K562 (cell line): Measurements from ENCODE around the gene ARHGEF40. TPM values are rescaled to one million over a fixed set of nuclear protein-coding genes. Genes with fewer than 3 reads are reported as not detected.

Source experiments
- ATAC-seq: fragments of 200-7000 bp; cut with Tn5 transposase; 3 replicates; pipeline ENCODE4 v1.9.1; 2020; ENCODE audit warnings: moderate library complexity
- BruUV-seq: library from RNA; stranded (reverse); fragments of 400-500 nt; replicated peaks from 2 replicates; lab custom pipeline; 2021; lab: Mats Ljungman, UMichigan
- CTCF ChIA-PET: fragments of 300-600 bp; formaldehyde crosslinking; extraction: SDS; loops from one replicate; lab custom pipeline; 2021; ENCODE audit warnings: low intra/inter-chr PET ratio; lab: Yijun Ruan, JAX
- POLR2A ChIA-PET: fragments of 300-600, 350-650 bp; sonication (Branson Sonifier 250); formaldehyde crosslinking; extraction: SDS; loops from one replicate; lab custom pipeline; 2021; ENCODE audit warnings: antibody characterized with exemption, inconsistent platforms; lab: Yijun Ruan, JAX
- DNase-seq, 4 experiments: peaks; one replicate each; pipeline versions ENCODE4 v3.0.0 to v3.0.0-alpha.2; 2011 to 2018; ENCODE audit warnings: low spot score in 3 of 4, mixed read lengths in 3 of 4; ENCODE audit errors: extremely low read depth in 1 of 4
- FAIRE-seq: peaks from 2 replicates; lab custom pipeline; 2011; peaks lifted over from hg19 to GRCh38; lab: Jason Lieb, UNC
- H2AFZ ChIP-seq: 2 replicates; pipeline ENCODE4 v1.6.0; 2011; ENCODE audit warnings: low read depth, low read length, control low read depth, inconsistent platforms
- H3K27ac ChIP-seq: fragments of 200-600 bp; 3 replicates; pipeline ENCODE4 v1.8.0; 2011; ENCODE audit warnings: low read depth, mild to moderate bottlenecking, control low read depth, inconsistent platforms, low read length, moderate library complexity, mixed read lengths; ENCODE audit errors: extremely low read depth
- H3K27me3 ChIP-seq, 2 experiments: fragments of 300-600 bp in 1 of 2; 2 replicates in 1 of 2; 3 replicates in 1 of 2; pipeline versions ENCODE4 v1.6.0 to v1.8.0; 2011; ENCODE audit warnings: inconsistent platforms in 2 of 2, low read length in 2 of 2, mild to moderate bottlenecking in 1 of 2, mixed read lengths in 1 of 2, moderate library complexity in 1 of 2; ENCODE audit not compliant: control insufficient read depth in 2 of 2, insufficient read depth in 2 of 2
- H3K36me3 ChIP-seq: fragments of 300-600 bp; 3 replicates; pipeline ENCODE4 v1.8.0; 2011; ENCODE audit warnings: mild to moderate bottlenecking, low read length, inconsistent platforms; ENCODE audit not compliant: control insufficient read depth, insufficient read depth
- H3K4me1 ChIP-seq, 2 experiments: fragments of 200-600 bp in 1 of 2; replicated peaks in 1 of 2; 2 replicates in 1 of 2; 3 replicates in 1 of 2; pipeline versions ENCODE4 v1.5.1 to v1.8.0; 2011; ENCODE audit warnings: inconsistent platforms in 2 of 2, low read length in 2 of 2, mild to moderate bottlenecking in 1 of 2, mixed read lengths in 1 of 2, moderate library complexity in 1 of 2; ENCODE audit not compliant: control insufficient read depth in 2 of 2, insufficient read depth in 2 of 2
- H3K4me2 ChIP-seq: 2 replicates; pipeline ENCODE4 v1.6.1; 2011; ENCODE audit warnings: low read length, control low read depth, inconsistent platforms, mixed read lengths; ENCODE audit not compliant: insufficient read depth
- H3K4me3 ChIP-seq: fragments of 200-600 bp; sonication (generic), shearing (Covaris generic); 2 replicates; pipeline ENCODE4 v1.5.1; 2016; ENCODE audit warnings: control low read depth, inconsistent platforms
- H3K79me2 ChIP-seq: fragments of 200-600 bp; 3 replicates; pipeline ENCODE4 v1.8.0; 2011; ENCODE audit warnings: low read length, inconsistent platforms; ENCODE audit not compliant: control insufficient read depth, insufficient read depth
- H3K9ac ChIP-seq, 2 experiments: 2 replicates each; pipeline versions ENCODE4 v1.6.0 to v1.6.1; 2011; ENCODE audit warnings: low read depth in 2 of 2, low read length in 2 of 2, control low read depth in 1 of 2, inconsistent platforms in 1 of 2, mild to moderate bottlenecking in 1 of 2, mixed read lengths in 1 of 2; ENCODE audit not compliant: insufficient read depth in 1 of 2
- H3K9me1 ChIP-seq: one replicate; pipeline ENCODE4 v1.6.0; 2011; ENCODE audit warnings: inconsistent platforms, mild to moderate bottlenecking, low read length, moderate library complexity; ENCODE audit not compliant: control insufficient read depth, insufficient read depth
- H3K9me3 ChIP-seq: replicated peaks from 2 replicates; pipeline ENCODE4 v1.5.1; 2011; ENCODE audit warnings: low read depth, low read length, inconsistent platforms; ENCODE audit not compliant: control insufficient read depth, insufficient read depth
- H4K20me1 ChIP-seq: replicated peaks from 2 replicates; pipeline ENCODE4 v1.6.1; 2011; ENCODE audit warnings: low read length, inconsistent platforms, mixed read lengths; ENCODE audit not compliant: control insufficient read depth, insufficient read depth
- EGR1 ChIP-seq: fragments of 450-650 bp; conservative IDR thresholded peaks from 2 replicates; pipeline ENCODE4 v1.6.1; 2017; ENCODE audit warnings: mild to moderate bottlenecking
- GATA2 ChIP-seq: sonication (generic); formaldehyde crosslinking; IDR thresholded peaks from 2 replicates; pipeline ENCODE4 v1.4.0; 2020; ENCODE audit warnings: mild to moderate bottlenecking, missing genetic modification reagents
- KLF13 ChIP-seq: fragments of 450-650 bp; IDR thresholded peaks from 2 replicates; pipeline ENCODE4 v1.6.1; 2016; ENCODE audit warnings: missing genetic modification characterization, low read depth, mild to moderate bottlenecking, missing compliant biosample characterization, moderate library complexity, borderline replicate concordance
- RBBP5 ChIP-seq: fragments of 200-600 bp; sonication (generic); IDR thresholded peaks from 2 replicates; pipeline ENCODE4 v1.6.1; 2012; ENCODE audit warnings: borderline replicate concordance, mild to moderate bottlenecking, low read length, control low read depth, inconsistent platforms; ENCODE audit not compliant: insufficient read depth, poor library complexity, severe bottlenecking
- RCOR1 ChIP-seq, 2 experiments: IDR thresholded peaks; 2 replicates each; pipeline ENCODE4 v1.6.1; 2012; ENCODE audit warnings: low read depth in 2 of 2, low read length in 2 of 2, borderline replicate concordance in 1 of 2, improper control_type of control experiment in 1 of 2
- SIRT6 ChIP-seq: IDR thresholded peaks from one replicate; pipeline ENCODE4 v1.6.1; 2012; ENCODE audit warnings: low read depth, mild to moderate bottlenecking, control low read depth, inconsistent platforms, low read length, moderate library complexity
- SLC30A9 ChIP-seq: fragments of 250-450 bp; sonication (Bioruptor Pico); IDR thresholded peaks from 2 replicates; pipeline ENCODE4 v1.8.0; 2022; ENCODE audit warnings: mild to moderate bottlenecking, moderate library complexity
- SMARCE1 ChIP-seq: fragments of 450-650 bp; IDR thresholded peaks from 2 replicates; pipeline ENCODE4 v1.7.1; 2016; ENCODE audit warnings: mild to moderate bottlenecking
- STAG1 ChIP-seq: sonication (generic); formaldehyde crosslinking; IDR thresholded peaks from 2 replicates; pipeline ENCODE4 v1.5.0; 2020; ENCODE audit warnings: missing genetic modification reagents, borderline replicate concordance
- TAL1 ChIP-seq: fragments of 450-650 bp; IDR thresholded peaks from 2 replicates; pipeline ENCODE4 v1.6.1; 2016; ENCODE audit warnings: mild to moderate bottlenecking
- THAP7 ChIP-seq: fragments of 250-450 bp; sonication (Bioruptor Pico); IDR thresholded peaks from 2 replicates; pipeline ENCODE4 v1.5.0; 2021
- ZNF239 ChIP-seq: fragments of 250-450 bp; sonication (Bioruptor Pico); IDR thresholded peaks from 2 replicates; pipeline ENCODE4 v1.4.0; 2020; ENCODE audit warnings: mild to moderate bottlenecking
- ZNF311 ChIP-seq: fragments of 250-450 bp; sonication (Bioruptor Pico); IDR thresholded peaks from 2 replicates; pipeline ENCODE4 v1.4.0; 2020; ENCODE audit warnings: mild to moderate bottlenecking, moderate library complexity
- WGBS: fragments of 100-300 bp; shearing (Covaris generic); methylation state at CpG from one replicate; pipeline ENCODE4 v1.1.6; 2016; ENCODE audit warnings: low coverage, mixed read lengths; ENCODE audit not compliant: insufficient coverage; ENCODE audit errors: missing lambda C conversion rate; 5-methylcytosine and 5-hydroxymethylcytosine counted together
- in situ Hi-C: fragments of 300-500 bp; cut with MboI; formaldehyde crosslinking; loops from 4 replicates; pipeline ENCODE4 v1.15.0; 2018; ENCODE audit warnings: inconsistent platforms, mixed read lengths
- intact Hi-C: fragments of 100-400 bp; cut with micrococcal nuclease; formaldehyde crosslinking; loops from 2 replicates; pipeline ENCODE4 v1.14.2; 2022
- polyA plus RNA-seq, 8 experiments: library from polyadenylated mRNA; depleted of rRNA in 4 of 8; stranded (reverse) in 5 of 8; unstranded in 3 of 8; fragments of >200 nt; fragmentation: Nextera tagmentation in 2 of 8; fragmentation: Illumina TruSeq in 1 of 8; extraction: Ambion mirVana in 2 of 8; extraction: Trizol in 1 of 8; gene quantifications; 2 replicates each; pipeline versions ENCODE4 v1.2.1 to v1.2.3, GENCODE V29; 2011 to 2014; ENCODE audit warnings: inconsistent platforms in 1 of 8, missing spikeins in 1 of 8
- total RNA-seq, 7 experiments: library from RNA; depleted of rRNA in 6 of 7; stranded (reverse); fragments of >200 nt in 6 of 7; fragmentation: Illumina TruSeq in 2 of 7; extraction: Trizol in 2 of 7; gene quantifications; 2 replicates each; pipeline versions ENCODE4 v1.2.1 to v1.2.3, GENCODE V29; 2011 to 2021; ENCODE audit warnings: low replicate concordance in 1 of 7
- TF ChIP-seq, protein P1 (sequence below): fragments of 200-800 bp; sonication (Bioruptor generic); IDR thresholded peaks from 2 replicates; pipeline ENCODE4 v1.6.1; 2016; ENCODE audit warnings: missing genetic modification characterization, missing compliant biosample characterization

Gene ARHGEF40
- total and polyA plus RNA-seq, 9 of the 15 experiments (the other 6 are each of a cell fraction or from before 2014, with no cell fraction given): 0.42 to 6.3 (median 3.8) TPM

DNA sequence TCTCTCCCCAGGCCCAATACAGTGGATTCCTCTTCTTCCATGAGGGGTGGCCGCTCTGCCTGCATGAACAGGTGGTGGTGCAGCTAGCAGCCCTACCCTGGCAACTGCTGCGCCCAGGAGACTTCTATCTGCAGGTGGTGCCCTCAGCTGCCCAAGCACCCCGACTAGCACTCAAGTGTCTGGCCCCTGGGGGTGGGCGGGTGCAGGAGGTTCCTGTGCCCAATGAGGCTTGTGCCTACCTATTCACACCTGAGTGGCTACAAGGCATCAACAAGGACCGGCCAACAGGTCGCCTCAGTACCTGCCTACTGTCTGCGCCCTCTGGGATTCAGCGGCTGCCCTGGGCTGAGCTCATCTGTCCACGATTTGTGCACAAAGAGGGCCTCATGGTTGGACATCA lies 3.8 kb downstream of the ARHGEF40 start (continued):
- no peak for TF ChIP-seq ZNF311 (CRISPR knock-in tag)
- TF ChIP-seq SMARCE1: no peak
- no peak for TF ChIP-seq KLF13

DNA sequence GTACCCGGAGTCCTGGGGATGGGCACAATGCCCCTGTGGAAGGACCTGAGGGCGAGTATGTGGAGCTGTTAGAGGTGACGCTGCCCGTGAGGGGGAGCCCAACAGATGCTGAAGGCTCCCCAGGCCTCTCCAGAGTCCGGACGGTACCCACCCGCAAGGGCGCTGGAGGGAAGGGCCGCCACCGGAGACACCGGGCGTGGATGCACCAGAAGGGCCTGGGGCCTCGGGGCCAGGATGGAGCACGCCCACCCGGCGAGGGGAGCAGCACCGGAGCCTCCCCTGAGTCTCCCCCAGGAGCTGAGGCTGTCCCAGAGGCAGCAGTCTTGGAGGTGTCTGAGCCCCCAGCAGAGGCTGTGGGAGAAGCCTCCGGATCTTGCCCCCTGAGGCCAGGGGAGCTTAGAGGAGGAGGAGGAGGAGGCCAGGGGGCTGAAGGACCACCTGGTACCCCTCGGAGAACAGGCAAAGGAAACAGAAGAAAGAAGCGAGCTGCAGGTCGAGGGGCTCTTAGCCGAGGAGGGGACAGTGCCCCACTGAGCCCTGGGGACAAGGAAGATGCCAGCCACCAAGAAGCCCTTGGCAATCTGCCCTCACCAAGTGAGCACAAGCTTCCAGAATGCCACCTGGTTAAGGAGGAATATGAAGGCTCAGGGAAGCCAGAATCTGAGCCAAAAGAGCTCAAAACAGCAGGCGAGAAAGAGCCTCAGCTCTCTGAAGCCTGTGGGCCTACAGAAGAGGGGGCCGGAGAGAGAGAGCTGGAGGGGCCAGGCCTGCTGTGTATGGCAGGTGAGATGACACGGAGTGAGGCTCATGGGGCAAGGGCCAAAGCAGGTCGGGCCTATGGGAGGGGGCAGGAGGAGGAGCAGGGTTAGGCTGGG lies 4.5 kb downstream of the ARHGEF40 start:
- intact Hi-C loops (no loop called here), in situ Hi-C loops (no loop called here)
- BruUV-seq: no TSS peak
- H3K4me3 ChIP-seq: no peak overlapping the region
- H3K9me1 ChIP-seq: no peaks in the 10 kb centered on the region
- no peaks in the 10 kb centered on the region; the same call in 2 of the 3 replicates for H3K79me2 ChIP-seq
- WGBS: 79% methylated on average over 7 of the region's 26 CpGs
- no peaks in the 10 kb centered on the region for H3K9me3 ChIP-seq
- H4K20me1 ChIP-seq: no peaks in the 10 kb centered on the region
- no peak overlapping the region for H2AFZ ChIP-seq
- no peak overlapping the region for H3K27ac ChIP-seq
- peaks cover 0 to 30% of the 10 kb centered on the region in 2 experiments; a peak in 3 of 5 replicates for H3K4me1 ChIP-seq
- H3K27me3 ChIP-seq: no peaks in the 10 kb centered on the region
- ATAC-seq (no peak), FAIRE-seq (no peak), DNase-seq (no peak)
- TF ChIP-seq, protein P1, sequence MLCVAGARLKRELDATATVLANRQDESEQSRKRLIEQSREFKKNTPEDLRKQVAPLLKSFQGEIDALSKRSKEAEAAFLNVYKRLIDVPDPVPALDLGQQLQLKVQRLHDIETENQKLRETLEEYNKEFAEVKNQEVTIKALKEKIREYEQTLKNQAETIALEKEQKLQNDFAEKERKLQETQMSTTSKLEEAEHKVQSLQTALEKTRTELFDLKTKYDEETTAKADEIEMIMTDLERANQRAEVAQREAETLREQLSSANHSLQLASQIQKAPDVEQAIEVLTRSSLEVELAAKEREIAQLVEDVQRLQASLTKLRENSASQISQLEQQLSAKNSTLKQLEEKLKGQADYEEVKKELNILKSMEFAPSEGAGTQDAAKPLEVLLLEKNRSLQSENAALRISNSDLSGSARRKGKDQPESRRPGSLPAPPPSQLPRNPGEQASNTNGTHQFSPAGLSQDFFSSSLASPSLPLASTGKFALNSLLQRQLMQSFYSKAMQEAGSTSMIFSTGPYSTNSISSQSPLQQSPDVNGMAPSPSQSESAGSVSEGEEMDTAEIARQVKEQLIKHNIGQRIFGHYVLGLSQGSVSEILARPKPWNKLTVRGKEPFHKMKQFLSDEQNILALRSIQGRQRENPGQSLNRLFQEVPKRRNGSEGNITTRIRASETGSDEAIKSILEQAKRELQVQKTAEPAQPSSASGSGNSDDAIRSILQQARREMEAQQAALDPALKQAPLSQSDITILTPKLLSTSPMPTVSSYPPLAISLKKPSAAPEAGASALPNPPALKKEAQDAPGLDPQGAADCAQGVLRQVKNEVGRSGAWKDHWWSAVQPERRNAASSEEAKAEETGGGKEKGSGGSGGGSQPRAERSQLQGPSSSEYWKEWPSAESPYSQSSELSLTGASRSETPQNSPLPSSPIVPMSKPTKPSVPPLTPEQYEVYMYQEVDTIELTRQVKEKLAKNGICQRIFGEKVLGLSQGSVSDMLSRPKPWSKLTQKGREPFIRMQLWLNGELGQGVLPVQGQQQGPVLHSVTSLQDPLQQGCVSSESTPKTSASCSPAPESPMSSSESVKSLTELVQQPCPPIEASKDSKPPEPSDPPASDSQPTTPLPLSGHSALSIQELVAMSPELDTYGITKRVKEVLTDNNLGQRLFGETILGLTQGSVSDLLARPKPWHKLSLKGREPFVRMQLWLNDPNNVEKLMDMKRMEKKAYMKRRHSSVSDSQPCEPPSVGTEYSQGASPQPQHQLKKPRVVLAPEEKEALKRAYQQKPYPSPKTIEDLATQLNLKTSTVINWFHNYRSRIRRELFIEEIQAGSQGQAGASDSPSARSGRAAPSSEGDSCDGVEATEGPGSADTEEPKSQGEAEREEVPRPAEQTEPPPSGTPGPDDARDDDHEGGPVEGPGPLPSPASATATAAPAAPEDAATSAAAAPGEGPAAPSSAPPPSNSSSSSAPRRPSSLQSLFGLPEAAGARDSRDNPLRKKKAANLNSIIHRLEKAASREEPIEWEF: no peak
- TF ChIP-seq ZNF239: no peak
- TF ChIP-seq THAP7 (CRISPR knock-in tag): no peak
- TF ChIP-seq SLC30A9 (CRISPR knock-in tag): no peak
- TF ChIP-seq STAG1: no peak
- no peak for TF ChIP-seq RCOR1 (IDR thresholded peaks at IDR 0.05; ENCODE audit: borderline replicate concordance in 1 of 2, low read depth in 2 of 2, low read length in 2 of 2)
- TF ChIP-seq EGR1: no peak
- TF ChIP-seq RBBP5: no peak
- TF ChIP-seq GATA2 (CRISPR knock-in tag): no peak
- no peak for TF ChIP-seq SIRT6
- TF ChIP-seq TAL1: no peak
- no peak overlapping the region for H3K4me2 ChIP-seq
- H3K36me3 ChIP-seq: no peaks in the 10 kb centered on the region
- H3K9ac ChIP-seq: no peak overlapping the region; a peak in 1 of 4 replicates
- ChIA-PET CTCF (no interaction called here), POLR2A (interaction anchor here (0.9 to 1.3 kb wide), 2 partner anchors 9 to 12 kb away, joined by 3 to 4 read pairs; no protein-coding TSS in a partner anchor)
